SK-N-SH treated with all-trans-retinoic acid at 6 μM for 48 hours (cell line): ENCODE data around the gene LAMA2.

Experiments
- ATAC-seq: fragments of 200-7000 bp; cut with Tn5 transposase; 3 replicates; pipeline ENCODE4 v1.9.1; 2020; ENCODE audit warnings: mild to moderate bottlenecking, moderate library complexity
- ARNTL ChIP-seq: fragments of 450-650 bp; formaldehyde crosslinking; IDR thresholded peaks from 2 replicates; pipeline ENCODE4 v1.5.0; 2020; ENCODE audit warnings: low read depth, mild to moderate bottlenecking, moderate library complexity, borderline replicate concordance
- BACH2 ChIP-seq: fragments of 250-450 bp; sonication (Bioruptor Pico); IDR thresholded peaks from 2 replicates; pipeline ENCODE4 v1.9.0; 2021; ENCODE audit warnings: mild to moderate bottlenecking, borderline replicate concordance
- CREB5 ChIP-seq: fragments of 250-450 bp; sonication (Bioruptor Pico); IDR thresholded peaks from 2 replicates; pipeline ENCODE4 v1.5.1; 2020; ENCODE audit warnings: low read depth, mild to moderate bottlenecking, moderate library complexity
- GLIS3 ChIP-seq: fragments of 250-450 bp; sonication (Bioruptor Pico); IDR thresholded peaks from 2 replicates; pipeline ENCODE4 v1.5.0; 2020; ENCODE audit warnings: mild to moderate bottlenecking, moderate library complexity
- ISL1 ChIP-seq: fragments of 250-450 bp; sonication (Bioruptor Pico); IDR thresholded peaks from 2 replicates; pipeline ENCODE4 v2.1.2; 2022; ENCODE audit warnings: mild to moderate bottlenecking, moderate library complexity
- OSR1 ChIP-seq: fragments of 250-450 bp; sonication (Bioruptor Pico); IDR thresholded peaks from 2 replicates; pipeline ENCODE4 v1.8.0; 2022; ENCODE audit warnings: moderate library complexity, mild to moderate bottlenecking, inconsistent platforms
- PATZ1 ChIP-seq: fragments of 250-450 bp; sonication (Bioruptor Pico); IDR thresholded peaks from 2 replicates; pipeline ENCODE4 v1.8.0; 2020; ENCODE audit warnings: mild to moderate bottlenecking, moderate library complexity, borderline replicate concordance
- POU6F1 ChIP-seq: fragments of 250-450 bp; sonication (Bioruptor Pico); IDR thresholded peaks from 2 replicates; pipeline ENCODE4 v1.8.0; 2021; ENCODE audit warnings: low read depth, mild to moderate bottlenecking, moderate library complexity, borderline replicate concordance
- PPARA ChIP-seq: fragments of 250-450 bp; sonication (Bioruptor Pico); IDR thresholded peaks from 2 replicates; pipeline ENCODE4 v1.5.0; 2020; ENCODE audit warnings: mild to moderate bottlenecking, borderline replicate concordance
- RARB ChIP-seq: fragments of 250-450 bp; sonication (Bioruptor Pico); IDR thresholded peaks from 2 replicates; pipeline ENCODE4 v1.8.0; 2021; ENCODE audit warnings: mild to moderate bottlenecking, moderate library complexity
- SNAI2 ChIP-seq: fragments of 250-450 bp; sonication (Bioruptor Pico); IDR thresholded peaks from 2 replicates; pipeline ENCODE4 v1.5.0; 2020; ENCODE audit warnings: mild to moderate bottlenecking, moderate library complexity
- TCF4 ChIP-seq: fragments of 250-450 bp; sonication (Bioruptor Pico); IDR thresholded peaks from 2 replicates; pipeline ENCODE4 v1.8.0; 2021; ENCODE audit warnings: mild to moderate bottlenecking, moderate library complexity, borderline replicate concordance
- TOX ChIP-seq: fragments of 250-450 bp; sonication (Bioruptor Pico); IDR thresholded peaks from 2 replicates; pipeline ENCODE4 v1.8.0; 2021; ENCODE audit warnings: mild to moderate bottlenecking, moderate library complexity, borderline replicate concordance
- ZC3H10 ChIP-seq: fragments of 250-450 bp; sonication (Bioruptor Pico); IDR thresholded peaks from 2 replicates; pipeline ENCODE4 v1.5.1; 2021; ENCODE audit warnings: mild to moderate bottlenecking, moderate library complexity
- ZFP3 ChIP-seq: fragments of 250-450 bp; sonication (Bioruptor Pico); IDR thresholded peaks from 2 replicates; pipeline ENCODE4 v1.5.0; 2020; ENCODE audit warnings: mild to moderate bottlenecking, moderate library complexity
- ZFP30 ChIP-seq: fragments of 450-650 bp; formaldehyde crosslinking; IDR thresholded peaks from 2 replicates; pipeline ENCODE4 v1.5.0; 2022; ENCODE audit warnings: mild to moderate bottlenecking, moderate library complexity
- ZNF8 ChIP-seq: fragments of 450-650 bp; formaldehyde crosslinking; IDR thresholded peaks from 2 replicates; pipeline ENCODE4 v1.5.0; 2020; ENCODE audit warnings: mild to moderate bottlenecking, moderate library complexity
- TF ChIP-seq, protein P1 (sequence below): fragments of 250-450 bp; sonication (Bioruptor Pico); IDR thresholded peaks from 2 replicates; pipeline ENCODE4 v1.5.0; 2020; ENCODE audit warnings: mild to moderate bottlenecking, moderate library complexity
- TF ChIP-seq, protein P2 (sequence below): fragments of 250-450 bp; sonication (Bioruptor Pico); IDR thresholded peaks from 2 replicates; pipeline ENCODE4 v1.5.1; 2021; ENCODE audit warnings: mild to moderate bottlenecking, moderate library complexity

Gene LAMA2

GRCh38 chr6:129188795-129189194 is 305.9 kb downstream of the LAMA2 start:
- peak; percentile 56 for ATAC-seq
- TF ChIP-seq GLIS3 (CRISPR knock-in tag): no peak
- TF ChIP-seq ZNF8 (CRISPR knock-in tag): no peak
- TF ChIP-seq, protein P1, sequence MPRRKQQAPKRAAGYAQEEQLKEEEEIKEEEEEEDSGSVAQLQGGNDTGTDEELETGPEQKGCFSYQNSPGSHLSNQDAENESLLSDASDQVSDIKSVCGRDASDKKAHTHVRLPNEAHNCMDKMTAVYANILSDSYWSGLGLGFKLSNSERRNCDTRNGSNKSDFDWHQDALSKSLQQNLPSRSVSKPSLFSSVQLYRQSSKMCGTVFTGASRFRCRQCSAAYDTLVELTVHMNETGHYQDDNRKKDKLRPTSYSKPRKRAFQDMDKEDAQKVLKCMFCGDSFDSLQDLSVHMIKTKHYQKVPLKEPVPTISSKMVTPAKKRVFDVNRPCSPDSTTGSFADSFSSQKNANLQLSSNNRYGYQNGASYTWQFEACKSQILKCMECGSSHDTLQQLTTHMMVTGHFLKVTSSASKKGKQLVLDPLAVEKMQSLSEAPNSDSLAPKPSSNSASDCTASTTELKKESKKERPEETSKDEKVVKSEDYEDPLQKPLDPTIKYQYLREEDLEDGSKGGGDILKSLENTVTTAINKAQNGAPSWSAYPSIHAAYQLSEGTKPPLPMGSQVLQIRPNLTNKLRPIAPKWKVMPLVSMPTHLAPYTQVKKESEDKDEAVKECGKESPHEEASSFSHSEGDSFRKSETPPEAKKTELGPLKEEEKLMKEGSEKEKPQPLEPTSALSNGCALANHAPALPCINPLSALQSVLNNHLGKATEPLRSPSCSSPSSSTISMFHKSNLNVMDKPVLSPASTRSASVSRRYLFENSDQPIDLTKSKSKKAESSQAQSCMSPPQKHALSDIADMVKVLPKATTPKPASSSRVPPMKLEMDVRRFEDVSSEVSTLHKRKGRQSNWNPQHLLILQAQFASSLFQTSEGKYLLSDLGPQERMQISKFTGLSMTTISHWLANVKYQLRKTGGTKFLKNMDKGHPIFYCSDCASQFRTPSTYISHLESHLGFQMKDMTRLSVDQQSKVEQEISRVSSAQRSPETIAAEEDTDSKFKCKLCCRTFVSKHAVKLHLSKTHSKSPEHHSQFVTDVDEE (CRISPR knock-in tag): no peak
- TF ChIP-seq OSR1 (CRISPR knock-in tag): no peak

DNA sequence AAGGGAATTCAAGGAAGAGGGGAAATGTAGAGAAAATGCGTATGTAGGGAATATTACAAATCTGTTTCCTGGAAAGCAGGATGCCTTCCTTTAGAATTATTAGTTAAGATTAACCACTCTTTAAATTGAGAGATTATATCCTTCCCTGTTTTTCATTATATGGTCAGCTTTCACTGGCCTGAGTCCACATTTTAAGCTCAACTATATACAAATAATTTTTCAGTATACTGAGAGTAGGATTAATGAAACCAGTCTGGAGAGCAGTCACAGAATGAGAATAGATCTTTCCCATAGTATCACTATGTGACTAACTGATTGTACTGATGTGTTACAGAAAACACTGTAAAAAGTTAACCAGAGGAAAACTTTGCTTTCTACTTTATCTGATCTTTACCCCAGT is 306.3 kb downstream of the LAMA2 start:
- ATAC-seq: peak; percentile 31; the same call in 1 of the 3 replicates
- TF ChIP-seq ZNF8 (CRISPR knock-in tag): no peak
- no peak for TF ChIP-seq RARB (CRISPR knock-in tag)
- TF ChIP-seq PATZ1: no peak
- no peak for TF ChIP-seq TOX (CRISPR knock-in tag)
- TF ChIP-seq POU6F1 (CRISPR knock-in tag): no peak
- TF ChIP-seq CREB5: no peak
- no peak for TF ChIP-seq BACH2 (CRISPR knock-in tag)
- TF ChIP-seq PPARA (CRISPR knock-in tag): no peak
- TF ChIP-seq ZFP30 (CRISPR knock-in tag): no peak
- TF ChIP-seq TCF4 (CRISPR knock-in tag): no peak
- TF ChIP-seq SNAI2 (CRISPR knock-in tag): no peak
- no peak for TF ChIP-seq ZC3H10 (CRISPR knock-in tag)
- TF ChIP-seq GLIS3 (CRISPR knock-in tag): no peak
- TF ChIP-seq, protein P1 (CRISPR knock-in tag): no peak
- TF ChIP-seq, protein P2, sequence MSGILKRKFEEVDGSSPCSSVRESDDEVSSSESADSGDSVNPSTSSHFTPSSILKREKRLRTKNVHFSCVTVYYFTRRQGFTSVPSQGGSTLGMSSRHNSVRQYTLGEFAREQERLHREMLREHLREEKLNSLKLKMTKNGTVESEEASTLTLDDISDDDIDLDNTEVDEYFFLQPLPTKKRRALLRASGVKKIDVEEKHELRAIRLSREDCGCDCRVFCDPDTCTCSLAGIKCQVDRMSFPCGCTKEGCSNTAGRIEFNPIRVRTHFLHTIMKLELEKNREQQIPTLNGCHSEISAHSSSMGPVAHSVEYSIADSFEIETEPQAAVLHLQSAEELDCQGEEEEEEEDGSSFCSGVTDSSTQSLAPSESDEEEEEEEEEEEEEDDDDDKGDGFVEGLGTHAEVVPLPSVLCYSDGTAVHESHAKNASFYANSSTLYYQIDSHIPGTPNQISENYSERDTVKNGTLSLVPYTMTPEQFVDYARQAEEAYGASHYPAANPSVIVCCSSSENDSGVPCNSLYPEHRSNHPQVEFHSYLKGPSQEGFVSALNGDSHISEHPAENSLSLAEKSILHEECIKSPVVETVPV (CRISPR knock-in tag): no peak
- no peak for TF ChIP-seq ZFP3 (CRISPR knock-in tag)
- TF ChIP-seq ISL1: no peak
- no peak for TF ChIP-seq ARNTL (CRISPR knock-in tag)
- TF ChIP-seq, all 23 proteins: peak for 0
